ENCODE results near the gene RASSF3.

DNA sequence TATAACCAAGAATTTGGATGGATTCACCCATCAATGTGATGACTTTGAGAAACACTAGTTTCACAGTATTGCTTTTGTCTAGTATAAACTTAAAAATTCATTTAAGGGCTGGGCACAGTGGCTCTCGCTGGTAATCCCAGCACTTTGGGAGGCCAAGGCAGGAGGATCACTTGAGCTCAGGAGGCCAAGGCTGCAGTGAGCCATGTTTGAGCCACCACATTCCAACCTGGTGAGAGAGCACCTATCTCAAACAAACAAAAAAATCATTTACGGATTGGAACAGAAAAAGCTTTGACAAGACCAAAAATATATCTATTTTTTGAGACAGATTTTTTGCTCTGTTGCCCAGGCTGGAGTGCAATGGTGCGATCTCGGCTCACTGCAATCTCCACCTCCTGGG, 121.4 kb downstream of the RASSF3 start:
- TF ChIP-seq, protein P1, sequence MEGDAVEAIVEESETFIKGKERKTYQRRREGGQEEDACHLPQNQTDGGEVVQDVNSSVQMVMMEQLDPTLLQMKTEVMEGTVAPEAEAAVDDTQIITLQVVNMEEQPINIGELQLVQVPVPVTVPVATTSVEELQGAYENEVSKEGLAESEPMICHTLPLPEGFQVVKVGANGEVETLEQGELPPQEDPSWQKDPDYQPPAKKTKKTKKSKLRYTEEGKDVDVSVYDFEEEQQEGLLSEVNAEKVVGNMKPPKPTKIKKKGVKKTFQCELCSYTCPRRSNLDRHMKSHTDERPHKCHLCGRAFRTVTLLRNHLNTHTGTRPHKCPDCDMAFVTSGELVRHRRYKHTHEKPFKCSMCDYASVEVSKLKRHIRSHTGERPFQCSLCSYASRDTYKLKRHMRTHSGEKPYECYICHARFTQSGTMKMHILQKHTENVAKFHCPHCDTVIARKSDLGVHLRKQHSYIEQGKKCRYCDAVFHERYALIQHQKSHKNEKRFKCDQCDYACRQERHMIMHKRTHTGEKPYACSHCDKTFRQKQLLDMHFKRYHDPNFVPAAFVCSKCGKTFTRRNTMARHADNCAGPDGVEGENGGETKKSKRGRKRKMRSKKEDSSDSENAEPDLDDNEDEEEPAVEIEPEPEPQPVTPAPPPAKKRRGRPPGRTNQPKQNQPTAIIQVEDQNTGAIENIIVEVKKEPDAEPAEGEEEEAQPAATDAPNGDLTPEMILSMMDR (IDR thresholded peaks at IDR 0.05; ENCODE audit: insufficient read depth, low read length): no peak
- TF ChIP-seq GABPA (IDR thresholded peaks at IDR 0.05; ENCODE audit: low read depth): no peak

Data from HL-60 (cell line).